Ovary (tissue), 9 donors: Measurements from ENCODE around the gene GALK1. TPM values are rescaled to one million over a fixed set of nuclear protein-coding genes. Genes with fewer than 3 reads are reported as not detected.

ENCODE experiments used
- DNase-seq, 5 donors: peaks; one replicate each; pipeline ENCODE4 v3.0.0-alpha.2; 2019 to 2020
- H3K27ac ChIP-seq, 2 donors: fragments of 200-600 bp; one replicate each; pipeline versions ENCODE4 v1.5.1 to v1.8.0; 2019 to 2022
- H3K27me3 ChIP-seq: fragments of 200-600 bp; one replicate; pipeline ENCODE4 v1.8.0; 2022
- H3K36me3 ChIP-seq: fragments of 200-600 bp; sonication (generic); one replicate; pipeline ENCODE4 v1.5.1; 2019
- H3K4me1 ChIP-seq: one replicate; pipeline ENCODE4 v1.8.1; 2013; ENCODE audit warnings: mild to moderate bottlenecking, moderate library complexity; ENCODE audit not compliant: insufficient read depth
- H3K4me3 ChIP-seq: fragments of 200-600 bp; sonication (generic); one replicate; pipeline ENCODE4 v1.5.1; 2017
- H3K9me3 ChIP-seq, 2 donors: fragments of 200-600 bp in 1 of 2; sonication (generic) in 1 of 2; one replicate each; pipeline versions ENCODE4 v1.5.1 to v1.8.1; 2013 to 2019; ENCODE audit warnings: mild to moderate bottlenecking in 1 of 2, moderate library complexity in 1 of 2
- EP300 ChIP-seq: sonication (generic); formaldehyde crosslinking; IDR thresholded peaks from one replicate; pipeline ENCODE4 v1.6.1; 2017; ENCODE audit warnings: antibody characterized with exemption
- POLR2A ChIP-seq: fragments of 450-650 bp; IDR thresholded peaks from one replicate; pipeline ENCODE4 v1.6.1; 2017; ENCODE audit warnings: antibody characterized with exemption, mild to moderate bottlenecking, moderate library complexity
- WGBS, 3 donors: extraction: QIAGEN DNeasy Blood & Tissue Kit in 1 of 3; methylation state at CpG; one replicate each; pipeline versions ENCODE4 v1.1.5 to v1.1.7; 2013 to 2017; 5-methylcytosine and 5-hydroxymethylcytosine counted together
- intact Hi-C, 4 donors: fragments of 100-400 bp; cut with DNase I; formaldehyde crosslinking; loops; one replicate each; pipeline versions ENCODE4 v1.11.0 to v1.15.1; 2022 to 2023
- polyA plus RNA-seq, 2 donors: library from polyadenylated mRNA; stranded (reverse); fragments of 200-250 nt in 1 of 2; fragments of 350-450 nt in 1 of 2; fragmentation: Illumina TruSeq in 1 of 2; extraction: RNeasy Lipid Tissue Mini Kit (QIAGEN cat#74804) in 1 of 2; gene quantifications; one replicate each; pipeline ENCODE4 v1.2.3, GENCODE V29; 2013 to 2014
- total RNA-seq, 7 donors: library from RNA; depleted of rRNA in 2 of 7; stranded (reverse); fragments of >200 nt in 2 of 7; fragmentation: NEBNext Ultra II Directional in 3 of 7; extraction: Animal tissue kit (Norgen Biotek cat#: 25700) in 3 of 7; gene quantifications; one replicate each; pipeline versions ENCODE4 v1.1.0 to v1.2.4, GENCODE V29; 2016 to 2023
- TF ChIP-seq, protein P1 (sequence below), 3 donors: fragments of 450-650 bp in 2 of 3; fragments of 200-600 bp in 1 of 3; IDR thresholded peaks; one replicate each; pipeline versions ENCODE4 v1.5.1 to v1.8.0; 2016 to 2022; ENCODE audit warnings: antibody characterized with exemption in 3 of 3, mild to moderate bottlenecking in 1 of 3
- donor health status: DM: no; HTN: no; CAD: no; lungs with moderate emphysema.
- donor health status: DM: no; HTN: no; CAD: no.
- donor health status: Bipolar disorder and iron deficiency.
- donor health status: DM: yes; HTN: yes; CAD: no.
- donor health status: DM: no; HTN: no; CAD: no.
- donor health status: DM: yes; HTN: yes; CAD: no.

The GALK1 gene
- total and polyA plus RNA-seq, 9 donors: 0.33 to 35.1 (median 27.5) TPM

DNA sequence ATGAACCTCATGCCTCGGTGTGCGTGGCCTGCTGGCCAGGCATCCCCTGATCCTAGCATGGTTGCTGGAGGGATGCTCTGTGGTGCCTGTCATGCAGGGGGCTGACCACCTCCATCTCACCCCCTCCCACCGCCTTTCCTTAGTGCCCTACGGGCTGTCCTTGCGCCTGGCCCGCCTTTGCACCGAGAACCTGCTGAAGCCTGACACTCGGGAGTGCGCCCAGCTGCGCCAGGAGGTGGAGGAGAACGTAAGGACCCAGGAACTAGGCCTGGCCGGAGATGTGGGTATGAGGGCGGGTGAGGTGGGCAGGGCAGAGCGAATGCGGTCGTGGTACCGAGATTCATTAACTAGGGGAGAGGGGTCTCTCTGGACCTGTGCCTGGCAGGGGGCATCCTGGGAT, 24.8 kb downstream of the GALK1 start:
- intact Hi-C loops: loop anchor here in 3 of 4 donors (5.0 to 10.0 kb wide), 2 partner anchors 48 to 315 kb away; no protein-coding TSS in a partner anchor
- no peaks in the 10 kb centered on the region for H3K9me3 ChIP-seq
- no peaks in the 10 kb centered on the region for H3K4me1 ChIP-seq
- no peak overlapping the region for H3K4me3 ChIP-seq
- no peak overlapping the region for H3K27ac ChIP-seq
- DNase-seq: no peak
- 89 to 93% (median 91%) methylated on average over 17 of the region's 17 CpGs for WGBS, 3 donors
- H3K36me3 ChIP-seq: no peaks in the 10 kb centered on the region
- H3K27me3 ChIP-seq: no peaks in the 10 kb centered on the region
- TF ChIP-seq, protein P1, sequence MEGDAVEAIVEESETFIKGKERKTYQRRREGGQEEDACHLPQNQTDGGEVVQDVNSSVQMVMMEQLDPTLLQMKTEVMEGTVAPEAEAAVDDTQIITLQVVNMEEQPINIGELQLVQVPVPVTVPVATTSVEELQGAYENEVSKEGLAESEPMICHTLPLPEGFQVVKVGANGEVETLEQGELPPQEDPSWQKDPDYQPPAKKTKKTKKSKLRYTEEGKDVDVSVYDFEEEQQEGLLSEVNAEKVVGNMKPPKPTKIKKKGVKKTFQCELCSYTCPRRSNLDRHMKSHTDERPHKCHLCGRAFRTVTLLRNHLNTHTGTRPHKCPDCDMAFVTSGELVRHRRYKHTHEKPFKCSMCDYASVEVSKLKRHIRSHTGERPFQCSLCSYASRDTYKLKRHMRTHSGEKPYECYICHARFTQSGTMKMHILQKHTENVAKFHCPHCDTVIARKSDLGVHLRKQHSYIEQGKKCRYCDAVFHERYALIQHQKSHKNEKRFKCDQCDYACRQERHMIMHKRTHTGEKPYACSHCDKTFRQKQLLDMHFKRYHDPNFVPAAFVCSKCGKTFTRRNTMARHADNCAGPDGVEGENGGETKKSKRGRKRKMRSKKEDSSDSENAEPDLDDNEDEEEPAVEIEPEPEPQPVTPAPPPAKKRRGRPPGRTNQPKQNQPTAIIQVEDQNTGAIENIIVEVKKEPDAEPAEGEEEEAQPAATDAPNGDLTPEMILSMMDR (IDR thresholded peaks at IDR 0.05): no peak
- TF ChIP-seq EP300 (no peak), POLR2A (no peak)

DNA sequence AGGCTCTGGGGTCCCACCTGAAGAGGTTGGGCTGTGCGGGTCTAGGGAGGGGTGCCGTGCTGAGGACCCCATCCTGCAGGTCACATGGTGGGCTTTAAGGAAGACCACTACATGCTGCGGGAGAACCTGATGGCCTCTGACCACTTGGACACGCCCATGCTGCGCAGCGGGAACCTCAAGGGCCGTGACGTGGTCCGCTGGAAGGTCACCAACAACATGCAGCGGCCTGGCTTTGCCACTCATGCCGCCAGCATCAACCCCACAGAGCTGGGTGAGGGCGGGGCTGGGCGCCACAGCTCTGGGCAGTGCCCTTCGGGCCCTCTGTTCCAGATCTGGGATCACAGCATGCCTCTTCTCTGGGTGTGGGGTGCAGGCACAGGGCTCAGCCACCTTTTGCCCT, 25.2 kb downstream of the GALK1 start:
- intact Hi-C loops: loop anchor here (5.0 to 10.0 kb wide), 3 partner anchors 48 to 315 kb away; no protein-coding TSS in a partner anchor
- no peaks in the 10 kb centered on the region for H3K4me1 ChIP-seq
- H3K27ac ChIP-seq: no peak overlapping the region
- no peak for TF ChIP-seq EP300
- TF ChIP-seq, protein P1 (IDR thresholded peaks at IDR 0.05): no peak
- H3K27me3 ChIP-seq: no peaks in the 10 kb centered on the region
- H3K36me3 ChIP-seq: no peaks in the 10 kb centered on the region
- no peaks in the 10 kb centered on the region for H3K9me3 ChIP-seq
- DNase-seq: no peak
- 86 to 92% (median 89%) methylated on average over 9 to 14 of the region's 14 CpGs for WGBS, 3 donors
- H3K4me3 ChIP-seq: no peak overlapping the region

DNA sequence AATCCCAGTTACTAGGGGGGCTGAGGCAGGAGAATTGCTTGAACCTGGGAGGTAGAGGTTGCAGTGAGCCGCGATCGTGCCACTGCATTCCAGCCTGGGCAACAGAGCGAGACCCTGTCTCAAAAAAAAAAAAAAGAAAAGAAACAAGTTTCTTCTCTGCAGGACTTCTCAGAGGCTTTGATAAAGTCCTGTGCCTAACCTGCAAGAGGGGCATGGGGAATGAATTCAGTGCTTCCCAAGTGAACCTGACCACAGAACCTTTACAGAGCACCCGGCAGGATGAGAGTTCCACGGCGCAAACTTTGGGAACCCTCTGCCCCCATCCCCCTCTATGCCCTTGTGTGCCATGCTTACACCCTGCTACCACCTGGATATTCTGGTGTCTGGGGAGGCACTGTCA, 25.8 kb downstream of the GALK1 start:
- H3K27me3 ChIP-seq: no peaks in the 10 kb centered on the region
- H3K4me1 ChIP-seq: no peaks in the 10 kb centered on the region
- 82 to 91% (median 90%) methylated on average over 7 of the region's 7 CpGs for WGBS, 3 donors
- H3K4me3 ChIP-seq: no peak overlapping the region
- no peak for TF ChIP-seq EP300
- no peak for TF ChIP-seq POLR2A
- TF ChIP-seq, protein P1 (IDR thresholded peaks at IDR 0.05): no peak
- H3K9me3 ChIP-seq: no peaks in the 10 kb centered on the region
- no peaks in the 10 kb centered on the region for H3K36me3 ChIP-seq
- DNase-seq: no peak
- H3K27ac ChIP-seq: no peak overlapping the region
- intact Hi-C loops: loop anchor here in 1 of 4 donors (5.0 to 10.0 kb wide), 2 partner anchors 62 to 314 kb away; no protein-coding TSS in a partner anchor

DNA sequence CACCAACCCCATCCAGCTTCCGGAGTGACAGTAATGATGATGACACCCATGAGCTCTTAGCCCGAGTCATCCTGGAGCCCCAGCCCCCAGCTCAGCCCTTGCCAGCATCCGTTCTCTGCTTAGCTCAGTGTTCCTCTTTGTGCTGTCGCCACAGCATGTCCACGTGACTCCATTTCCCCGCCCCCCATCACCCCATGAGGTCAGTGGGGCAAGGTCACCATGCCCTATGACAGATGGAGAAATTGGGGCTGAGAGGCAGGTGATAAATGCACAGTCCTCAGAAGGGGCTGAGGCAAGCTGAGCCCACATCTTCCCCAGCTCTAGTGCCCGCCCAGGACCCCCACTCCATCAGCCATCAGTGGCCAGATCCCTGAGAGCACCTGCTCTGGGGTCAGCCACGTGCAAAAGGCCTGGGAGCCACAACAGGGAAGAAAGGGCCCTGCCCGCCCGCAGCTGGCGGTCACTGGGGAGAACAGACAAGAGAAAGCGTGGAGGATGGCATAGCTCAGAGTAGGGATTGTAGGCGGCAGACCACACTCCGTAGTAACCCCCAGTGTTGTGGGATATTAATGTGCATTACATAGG, 26.7 kb downstream of the GALK1 start:
- H3K4me1 ChIP-seq: no peaks in the 10 kb centered on the region
- H3K27me3 ChIP-seq: no peaks in the 10 kb centered on the region
- intact Hi-C loops: loop anchor here in 1 of 4 donors (5.0 to 10.0 kb wide), 2 partner anchors 61 to 314 kb away; no protein-coding TSS in a partner anchor
- H3K9me3 ChIP-seq: no peaks in the 10 kb centered on the region
- no peaks in the 10 kb centered on the region for H3K36me3 ChIP-seq
- H3K27ac ChIP-seq: no peak overlapping the region
- H3K4me3 ChIP-seq: no peak overlapping the region
- 57 to 60% (median 57%) methylated on average over 14 of the region's 14 CpGs for WGBS, 3 donors
- DNase-seq: no peak
- TF ChIP-seq EP300: no peak
- TF ChIP-seq, protein P1 (IDR thresholded peaks at IDR 0.05): no peak
- no peak for TF ChIP-seq POLR2A
